GM23338 (cell line): ENCODE data around the gene ITPR2. TPM values are rescaled to one million over a fixed set of nuclear protein-coding genes. Genes with fewer than 3 reads are reported as not detected.

Experiments
- ATAC-seq: fragments of 200-7000 bp; cut with Tn5 transposase; 3 replicates; pipeline ENCODE4 v1.9.1; 2020
- DNase-seq: peaks from one replicate; pipeline ENCODE4 v3.0.0-alpha.2; 2015; ENCODE audit warnings: low spot score
- H2AFZ ChIP-seq: fragments of 200-600 bp; sonication (generic); 2 replicates; pipeline ENCODE4 v1.8.0; 2016; ENCODE audit warnings: antibody characterized with exemption, mild to moderate bottlenecking, moderate library complexity
- H3F3A ChIP-seq: fragments of 200-600 bp; sonication (generic); replicated peaks from 2 replicates; pipeline ENCODE4 v1.8.0; 2017; ENCODE audit warnings: antibody characterized with exemption, mixed run types, low read depth
- H3K27ac ChIP-seq: fragments of 200-600 bp; sonication (generic); 2 replicates; pipeline ENCODE4 v1.6.1; 2016; ENCODE audit warnings: low read depth
- H3K27me3 ChIP-seq: fragments of 200-600 bp; sonication (generic); 2 replicates; pipeline ENCODE4 v1.8.0; 2016; ENCODE audit warnings: mild to moderate bottlenecking, mixed run types, moderate library complexity; ENCODE audit not compliant: insufficient read depth
- H3K36me3 ChIP-seq: fragments of 200-600 bp; sonication (generic); 2 replicates; pipeline ENCODE4 v1.8.0; 2016; ENCODE audit warnings: mild to moderate bottlenecking; ENCODE audit not compliant: insufficient read depth
- H3K4me1 ChIP-seq: fragments of 200-600 bp; sonication (generic); 2 replicates; pipeline ENCODE4 v1.8.0; 2016; ENCODE audit warnings: mild to moderate bottlenecking, moderate library complexity; ENCODE audit not compliant: insufficient read depth
- H3K4me2 ChIP-seq: fragments of 200-600 bp; sonication (generic); 2 replicates; pipeline ENCODE4 v1.7.1; 2017; ENCODE audit warnings: mixed run types
- H3K4me3 ChIP-seq: fragments of 200-600 bp; sonication (generic); 2 replicates; pipeline ENCODE4 v1.6.1; 2016; ENCODE audit warnings: mixed run types
- H3K79me2 ChIP-seq: fragments of 200-600 bp; sonication (generic); replicated peaks from 2 replicates; pipeline ENCODE4 v1.8.0; 2017; ENCODE audit warnings: mild to moderate bottlenecking; ENCODE audit not compliant: insufficient read depth
- H3K9me2 ChIP-seq: fragments of 200-600 bp; sonication (generic); 2 replicates; pipeline ENCODE4 v1.8.0; 2017; ENCODE audit not compliant: insufficient read depth
- H4K20me1 ChIP-seq: fragments of 200-600 bp; sonication (generic); replicated peaks from 2 replicates; pipeline ENCODE4 v1.8.0; 2017; ENCODE audit warnings: mild to moderate bottlenecking; ENCODE audit not compliant: insufficient read depth
- H3K27ac Mint-ChIP-seq: 2 replicates; pipeline ENCODE4 v1.8.0; 2020; ENCODE audit warnings: inconsistent platforms, mild to moderate bottlenecking, moderate library complexity, mixed read lengths
- H3K27me3 Mint-ChIP-seq: 3 replicates; pipeline ENCODE4 v1.8.0; 2022; ENCODE audit warnings: low read depth, mild to moderate bottlenecking, moderate library complexity, mixed read lengths, inconsistent platforms; ENCODE audit not compliant: insufficient read depth, poor library complexity
- H3K36me3 Mint-ChIP-seq: 3 replicates; pipeline ENCODE4 v1.8.0; 2021; ENCODE audit warnings: low read depth, mild to moderate bottlenecking, inconsistent platforms, moderate library complexity, mixed read lengths
- H3K4me1 Mint-ChIP-seq: 3 replicates; pipeline ENCODE4 v1.8.0; 2020; ENCODE audit warnings: mild to moderate bottlenecking, inconsistent platforms, mixed read lengths
- H3K4me3 Mint-ChIP-seq: 3 replicates; pipeline ENCODE4 v1.8.0; 2021; ENCODE audit warnings: moderate library complexity, mild to moderate bottlenecking, inconsistent platforms, mixed read lengths
- H3K9me3 Mint-ChIP-seq: 3 replicates; pipeline ENCODE4 v1.8.0; 2020; ENCODE audit warnings: moderate library complexity, mild to moderate bottlenecking, inconsistent platforms, mixed read lengths
- CREB1 ChIP-seq: fragments of 250-450 bp; sonication (Bioruptor Pico); IDR thresholded peaks from 2 replicates; pipeline ENCODE4 v1.5.0; 2020; ENCODE audit warnings: low read depth, mild to moderate bottlenecking, moderate library complexity
- JUNB ChIP-seq: IDR thresholded peaks from one replicate; pipeline ENCODE4 v1.6.1; 2016; ENCODE audit warnings: antibody characterized with exemption; ENCODE audit not compliant: unreplicated experiment
- POLR2AphosphoS5 ChIP-seq: IDR thresholded peaks from 2 replicates; pipeline ENCODE4 v1.6.1; 2016; ENCODE audit warnings: antibody characterized with exemption, low read depth
- STAT1 ChIP-seq: IDR thresholded peaks from one replicate; pipeline ENCODE4 v1.6.1; 2016; ENCODE audit warnings: antibody characterized with exemption; ENCODE audit not compliant: unreplicated experiment
- ZNF114 ChIP-seq: fragments of 250-450 bp; sonication (Bioruptor Pico); IDR thresholded peaks from 2 replicates; pipeline ENCODE4 v1.5.0; 2020; ENCODE audit warnings: mild to moderate bottlenecking, moderate library complexity
- ZNF331 ChIP-seq: fragments of 250-450 bp; sonication (Bioruptor Pico); IDR thresholded peaks from 2 replicates; pipeline ENCODE4 v1.5.0; 2020; ENCODE audit warnings: low read depth, mild to moderate bottlenecking, moderate library complexity
- polyA plus RNA-seq: library from polyadenylated mRNA; unstranded; fragments of >200 nt; fragmentation: Nextera tagmentation; extraction: Ambion mirVana; gene quantifications from 2 replicates; pipeline ENCODE4 v1.2.1, GENCODE V29; 2016
- total RNA-seq: library from RNA; depleted of rRNA; stranded (reverse); fragments of >200 nt; shearing (Covaris generic); gene quantifications from 2 replicates; pipeline ENCODE4 v1.2.3, GENCODE V29; 2014
- TF ChIP-seq, protein P1 (sequence below), 2 experiments: fragments of 200-600 bp in 1 of 2; sonication (generic) in 1 of 2; conservative IDR thresholded peaks; 2 replicates each; pipeline versions ENCODE4 v1.5.1 to v1.6.1; 2016 to 2017; ENCODE audit warnings: antibody characterized with exemption in 2 of 2, low read depth in 2 of 2, mild to moderate bottlenecking in 2 of 2, moderate library complexity in 1 of 2
- TF ChIP-seq, protein P2 (sequence below): IDR thresholded peaks from 2 replicates; pipeline ENCODE4 v1.6.1; 2016; ENCODE audit warnings: antibody characterized with exemption
- TF ChIP-seq, protein P3 (sequence below): fragments of 250-450 bp; sonication (Bioruptor Pico); IDR thresholded peaks from 2 replicates; pipeline ENCODE4 v1.5.0; 2020; ENCODE audit warnings: mild to moderate bottlenecking, moderate library complexity
- TF ChIP-seq, protein P4 (sequence below): IDR thresholded peaks from one replicate; pipeline ENCODE4 v1.6.1; 2018; ENCODE audit warnings: antibody characterized with exemption; ENCODE audit not compliant: unreplicated experiment

The ITPR2 gene
- total and polyA plus RNA-seq, 2 experiments from 2014 or later: 44.5 to 65.2 TPM

DNA sequence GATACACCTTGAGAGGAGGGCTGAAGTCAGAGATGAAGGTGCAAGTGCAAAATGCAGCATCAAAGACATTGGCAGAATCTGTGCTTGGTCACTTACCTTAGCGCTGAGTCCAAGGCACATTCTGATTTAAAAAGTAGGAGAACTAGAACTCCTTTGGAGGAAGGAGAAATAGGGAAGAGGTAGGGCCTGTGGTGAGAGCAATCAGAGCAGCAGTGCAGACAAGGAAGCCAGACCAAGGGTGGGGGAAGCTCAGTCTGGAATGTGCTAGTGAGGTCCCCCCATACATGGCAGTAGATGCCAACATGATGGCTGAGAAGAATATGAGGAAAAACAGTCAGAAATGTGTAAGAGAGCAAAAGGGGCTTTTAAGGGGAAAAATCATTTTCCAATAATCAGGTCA is 431.1 kb downstream of the ITPR2 start (continued):
- TF ChIP-seq JUNB (no peak), POLR2AphosphoS5 (no peak), ZNF114 (CRISPR knock-in tag) (no peak), ZNF331 (CRISPR knock-in tag) (no peak)
- TF ChIP-seq, protein P1, sequence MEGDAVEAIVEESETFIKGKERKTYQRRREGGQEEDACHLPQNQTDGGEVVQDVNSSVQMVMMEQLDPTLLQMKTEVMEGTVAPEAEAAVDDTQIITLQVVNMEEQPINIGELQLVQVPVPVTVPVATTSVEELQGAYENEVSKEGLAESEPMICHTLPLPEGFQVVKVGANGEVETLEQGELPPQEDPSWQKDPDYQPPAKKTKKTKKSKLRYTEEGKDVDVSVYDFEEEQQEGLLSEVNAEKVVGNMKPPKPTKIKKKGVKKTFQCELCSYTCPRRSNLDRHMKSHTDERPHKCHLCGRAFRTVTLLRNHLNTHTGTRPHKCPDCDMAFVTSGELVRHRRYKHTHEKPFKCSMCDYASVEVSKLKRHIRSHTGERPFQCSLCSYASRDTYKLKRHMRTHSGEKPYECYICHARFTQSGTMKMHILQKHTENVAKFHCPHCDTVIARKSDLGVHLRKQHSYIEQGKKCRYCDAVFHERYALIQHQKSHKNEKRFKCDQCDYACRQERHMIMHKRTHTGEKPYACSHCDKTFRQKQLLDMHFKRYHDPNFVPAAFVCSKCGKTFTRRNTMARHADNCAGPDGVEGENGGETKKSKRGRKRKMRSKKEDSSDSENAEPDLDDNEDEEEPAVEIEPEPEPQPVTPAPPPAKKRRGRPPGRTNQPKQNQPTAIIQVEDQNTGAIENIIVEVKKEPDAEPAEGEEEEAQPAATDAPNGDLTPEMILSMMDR (conservative IDR thresholded peaks at IDR 0.05; ENCODE audit: low read depth in 2 of 2): no peak

DNA sequence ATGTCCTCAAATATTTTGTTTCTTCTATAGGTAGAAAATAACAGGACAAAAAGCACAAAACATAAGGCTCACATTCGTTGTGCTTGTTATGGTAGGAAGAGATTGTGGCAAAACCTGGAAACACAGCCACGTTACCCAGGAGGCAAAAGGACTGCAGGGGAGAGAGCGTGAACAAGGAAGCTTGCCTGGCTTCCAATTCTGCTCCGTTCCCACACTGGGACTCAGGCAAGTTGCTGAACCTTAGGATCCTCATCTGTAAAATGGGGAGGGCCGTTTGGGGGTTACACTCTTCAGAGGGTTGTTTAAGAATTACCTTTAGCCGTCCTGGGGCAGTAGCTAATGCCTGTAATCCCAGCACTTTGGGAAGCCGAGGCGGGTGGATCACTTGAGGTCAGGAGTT is 432.4 kb downstream of the ITPR2 start:
- Histone ChIP-seq H2AFZ (no peak overlapping the region), H4K20me1 (peaks cover 4% of the 10 kb centered on the region), H3K9me2 (no peaks in the 10 kb centered on the region), H3K4me3 (no peak overlapping the region), H3F3A (no peaks in the 10 kb centered on the region), H3K79me2 (no peaks in the 10 kb centered on the region), H3K27ac (no peak overlapping the region), H3K4me1 (no peaks in the 10 kb centered on the region), H3K27me3 (no peaks in the 10 kb centered on the region), H3K36me3 (peaks cover 6% of the 10 kb centered on the region), H3K4me2 (no peak overlapping the region)
- Mint-ChIP-seq H3K9me3 (no peaks in the 10 kb centered on the region), H3K36me3 (no peaks in the 10 kb centered on the region), H3K27ac (no peak overlapping the region), H3K4me3 (no peak overlapping the region), H3K27me3 (no peaks in the 10 kb centered on the region), H3K4me1 (no peaks in the 10 kb centered on the region)
- no peak for ATAC-seq
- no peak for DNase-seq
- TF ChIP-seq POLR2AphosphoS5 (no peak), JUNB (no peak), ZNF114 (CRISPR knock-in tag) (no peak), STAT1 (no peak), ZNF331 (CRISPR knock-in tag) (no peak), CREB1 (CRISPR knock-in tag) (no peak)
- TF ChIP-seq, protein P2, sequence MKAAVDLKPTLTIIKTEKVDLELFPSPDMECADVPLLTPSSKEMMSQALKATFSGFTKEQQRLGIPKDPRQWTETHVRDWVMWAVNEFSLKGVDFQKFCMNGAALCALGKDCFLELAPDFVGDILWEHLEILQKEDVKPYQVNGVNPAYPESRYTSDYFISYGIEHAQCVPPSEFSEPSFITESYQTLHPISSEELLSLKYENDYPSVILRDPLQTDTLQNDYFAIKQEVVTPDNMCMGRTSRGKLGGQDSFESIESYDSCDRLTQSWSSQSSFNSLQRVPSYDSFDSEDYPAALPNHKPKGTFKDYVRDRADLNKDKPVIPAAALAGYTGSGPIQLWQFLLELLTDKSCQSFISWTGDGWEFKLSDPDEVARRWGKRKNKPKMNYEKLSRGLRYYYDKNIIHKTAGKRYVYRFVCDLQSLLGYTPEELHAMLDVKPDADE: no peak
- TF ChIP-seq, protein P1 (conservative IDR thresholded peaks at IDR 0.05; ENCODE audit: low read depth in 2 of 2): no peak
- TF ChIP-seq, protein P3, sequence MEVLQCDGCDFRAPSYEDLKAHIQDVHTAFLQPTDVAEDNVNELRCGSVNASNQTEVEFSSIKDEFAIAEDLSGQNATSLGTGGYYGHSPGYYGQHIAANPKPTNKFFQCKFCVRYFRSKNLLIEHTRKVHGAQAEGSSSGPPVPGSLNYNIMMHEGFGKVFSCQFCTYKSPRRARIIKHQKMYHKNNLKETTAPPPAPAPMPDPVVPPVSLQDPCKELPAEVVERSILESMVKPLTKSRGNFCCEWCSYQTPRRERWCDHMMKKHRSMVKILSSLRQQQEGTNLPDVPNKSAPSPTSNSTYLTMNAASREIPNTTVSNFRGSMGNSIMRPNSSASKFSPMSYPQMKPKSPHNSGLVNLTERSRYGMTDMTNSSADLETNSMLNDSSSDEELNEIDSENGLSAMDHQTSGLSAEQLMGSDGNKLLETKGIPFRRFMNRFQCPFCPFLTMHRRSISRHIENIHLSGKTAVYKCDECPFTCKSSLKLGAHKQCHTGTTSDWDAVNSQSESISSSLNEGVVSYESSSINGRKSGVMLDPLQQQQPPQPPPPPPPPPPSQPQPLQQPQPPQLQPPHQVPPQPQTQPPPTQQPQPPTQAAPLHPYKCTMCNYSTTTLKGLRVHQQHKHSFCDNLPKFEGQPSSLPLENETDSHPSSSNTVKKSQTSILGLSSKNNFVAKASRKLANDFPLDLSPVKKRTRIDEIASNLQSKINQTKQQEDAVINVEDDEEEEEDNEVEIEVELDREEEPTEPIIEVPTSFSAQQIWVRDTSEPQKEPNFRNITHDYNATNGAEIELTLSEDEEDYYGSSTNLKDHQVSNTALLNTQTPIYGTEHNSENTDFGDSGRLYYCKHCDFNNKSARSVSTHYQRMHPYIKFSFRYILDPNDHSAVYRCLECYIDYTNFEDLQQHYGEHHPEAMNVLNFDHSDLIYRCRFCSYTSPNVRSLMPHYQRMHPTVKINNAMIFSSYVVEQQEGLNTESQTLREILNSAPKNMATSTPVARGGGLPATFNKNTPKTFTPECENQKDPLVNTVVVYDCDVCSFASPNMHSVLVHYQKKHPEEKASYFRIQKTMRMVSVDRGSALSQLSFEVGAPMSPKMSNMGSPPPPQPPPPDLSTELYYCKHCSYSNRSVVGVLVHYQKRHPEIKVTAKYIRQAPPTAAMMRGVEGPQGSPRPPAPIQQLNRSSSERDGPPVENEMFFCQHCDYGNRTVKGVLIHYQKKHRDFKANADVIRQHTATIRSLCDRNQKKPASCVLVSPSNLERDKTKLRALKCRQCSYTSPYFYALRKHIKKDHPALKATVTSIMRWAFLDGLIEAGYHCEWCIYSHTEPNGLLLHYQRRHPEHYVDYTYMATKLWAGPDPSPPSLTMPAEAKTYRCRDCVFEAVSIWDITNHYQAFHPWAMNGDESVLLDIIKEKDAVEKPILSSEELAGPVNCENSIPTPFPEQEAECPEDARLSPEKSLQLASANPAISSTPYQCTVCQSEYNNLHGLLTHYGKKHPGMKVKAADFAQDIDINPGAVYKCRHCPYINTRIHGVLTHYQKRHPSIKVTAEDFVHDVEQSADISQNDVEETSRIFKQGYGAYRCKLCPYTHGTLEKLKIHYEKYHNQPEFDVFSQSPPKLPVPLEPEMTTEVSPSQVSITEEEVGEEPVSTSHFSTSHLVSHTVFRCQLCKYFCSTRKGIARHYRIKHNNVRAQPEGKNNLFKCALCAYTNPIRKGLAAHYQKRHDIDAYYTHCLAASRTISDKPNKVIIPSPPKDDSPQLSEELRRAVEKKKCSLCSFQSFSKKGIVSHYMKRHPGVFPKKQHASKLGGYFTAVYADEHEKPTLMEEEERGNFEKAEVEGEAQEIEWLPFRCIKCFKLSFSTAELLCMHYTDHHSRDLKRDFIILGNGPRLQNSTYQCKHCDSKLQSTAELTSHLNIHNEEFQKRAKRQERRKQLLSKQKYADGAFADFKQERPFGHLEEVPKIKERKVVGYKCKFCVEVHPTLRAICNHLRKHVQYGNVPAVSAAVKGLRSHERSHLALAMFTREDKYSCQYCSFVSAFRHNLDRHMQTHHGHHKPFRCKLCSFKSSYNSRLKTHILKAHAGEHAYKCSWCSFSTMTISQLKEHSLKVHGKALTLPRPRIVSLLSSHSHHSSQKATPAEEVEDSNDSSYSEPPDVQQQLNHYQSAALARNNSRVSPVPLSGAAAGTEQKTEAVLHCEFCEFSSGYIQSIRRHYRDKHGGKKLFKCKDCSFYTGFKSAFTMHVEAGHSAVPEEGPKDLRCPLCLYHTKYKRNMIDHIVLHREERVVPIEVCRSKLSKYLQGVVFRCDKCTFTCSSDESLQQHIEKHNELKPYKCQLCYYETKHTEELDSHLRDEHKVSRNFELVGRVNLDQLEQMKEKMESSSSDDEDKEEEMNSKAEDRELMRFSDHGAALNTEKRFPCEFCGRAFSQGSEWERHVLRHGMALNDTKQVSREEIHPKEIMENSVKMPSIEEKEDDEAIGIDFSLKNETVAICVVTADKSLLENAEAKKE (CRISPR knock-in tag): no peak
- TF ChIP-seq, protein P4, sequence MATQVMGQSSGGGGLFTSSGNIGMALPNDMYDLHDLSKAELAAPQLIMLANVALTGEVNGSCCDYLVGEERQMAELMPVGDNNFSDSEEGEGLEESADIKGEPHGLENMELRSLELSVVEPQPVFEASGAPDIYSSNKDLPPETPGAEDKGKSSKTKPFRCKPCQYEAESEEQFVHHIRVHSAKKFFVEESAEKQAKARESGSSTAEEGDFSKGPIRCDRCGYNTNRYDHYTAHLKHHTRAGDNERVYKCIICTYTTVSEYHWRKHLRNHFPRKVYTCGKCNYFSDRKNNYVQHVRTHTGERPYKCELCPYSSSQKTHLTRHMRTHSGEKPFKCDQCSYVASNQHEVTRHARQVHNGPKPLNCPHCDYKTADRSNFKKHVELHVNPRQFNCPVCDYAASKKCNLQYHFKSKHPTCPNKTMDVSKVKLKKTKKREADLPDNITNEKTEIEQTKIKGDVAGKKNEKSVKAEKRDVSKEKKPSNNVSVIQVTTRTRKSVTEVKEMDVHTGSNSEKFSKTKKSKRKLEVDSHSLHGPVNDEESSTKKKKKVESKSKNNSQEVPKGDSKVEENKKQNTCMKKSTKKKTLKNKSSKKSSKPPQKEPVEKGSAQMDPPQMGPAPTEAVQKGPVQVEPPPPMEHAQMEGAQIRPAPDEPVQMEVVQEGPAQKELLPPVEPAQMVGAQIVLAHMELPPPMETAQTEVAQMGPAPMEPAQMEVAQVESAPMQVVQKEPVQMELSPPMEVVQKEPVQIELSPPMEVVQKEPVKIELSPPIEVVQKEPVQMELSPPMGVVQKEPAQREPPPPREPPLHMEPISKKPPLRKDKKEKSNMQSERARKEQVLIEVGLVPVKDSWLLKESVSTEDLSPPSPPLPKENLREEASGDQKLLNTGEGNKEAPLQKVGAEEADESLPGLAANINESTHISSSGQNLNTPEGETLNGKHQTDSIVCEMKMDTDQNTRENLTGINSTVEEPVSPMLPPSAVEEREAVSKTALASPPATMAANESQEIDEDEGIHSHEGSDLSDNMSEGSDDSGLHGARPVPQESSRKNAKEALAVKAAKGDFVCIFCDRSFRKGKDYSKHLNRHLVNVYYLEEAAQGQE: no peak
